GM18505 (cell line): ENCODE data around the gene ZC3H12C.

ENCODE experiments used
- ATAC-seq: cut with Tn5 transposase; IDR thresholded peaks from one replicate; pipeline ENCODE4 v1.9.1; 2021; ENCODE audit not compliant: unreplicated experiment
- POLR2A ChIP-seq: IDR thresholded peaks from 4 replicates; pipeline ENCODE4 v1.6.1; 2011; ENCODE audit warnings: borderline replicate concordance; ENCODE audit not compliant: insufficient read depth, insufficient read length; ENCODE audit errors: extremely low read depth

The ZC3H12C gene

DNA sequence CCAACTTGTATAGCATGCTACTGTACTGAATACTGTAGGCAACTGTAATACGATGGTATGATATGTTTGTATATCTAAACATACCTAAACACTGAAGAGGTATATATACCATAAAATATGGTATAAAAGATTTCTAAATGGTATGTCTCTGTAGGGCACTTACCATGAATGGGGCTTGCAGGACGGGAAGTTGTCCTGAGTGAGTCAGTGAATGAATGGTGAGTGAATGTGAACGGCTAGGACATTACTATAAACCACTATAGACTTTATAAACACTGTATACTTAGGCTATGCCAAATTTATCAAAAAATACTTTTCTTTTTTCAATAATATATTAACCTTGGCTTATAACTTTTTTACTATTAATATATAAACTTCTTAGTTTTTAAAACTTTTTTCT, 66.8 kb downstream of the ZC3H12C start:
- no peak for TF ChIP-seq POLR2A
- no peak for ATAC-seq

DNA sequence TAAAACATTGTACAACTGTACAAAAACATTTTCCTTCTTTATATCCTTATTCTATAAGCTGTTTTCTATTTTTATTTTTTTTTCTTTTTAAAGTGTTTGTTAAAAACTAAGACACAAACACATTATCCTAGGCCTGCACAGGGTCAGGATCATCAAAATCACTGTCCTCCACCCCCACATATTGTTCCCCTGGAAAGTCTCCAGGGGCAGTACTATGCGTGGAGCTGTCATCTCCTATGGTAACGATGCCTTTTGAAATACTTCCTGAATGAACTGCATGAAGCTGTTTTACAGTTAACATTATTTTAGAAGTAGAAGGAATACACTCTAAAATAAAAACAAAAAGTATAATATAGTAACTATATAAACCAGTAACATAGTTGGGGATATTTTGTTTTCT, 67.2 kb downstream of the ZC3H12C start:
- TF ChIP-seq POLR2A: no peak
- ATAC-seq: no peak

DNA sequence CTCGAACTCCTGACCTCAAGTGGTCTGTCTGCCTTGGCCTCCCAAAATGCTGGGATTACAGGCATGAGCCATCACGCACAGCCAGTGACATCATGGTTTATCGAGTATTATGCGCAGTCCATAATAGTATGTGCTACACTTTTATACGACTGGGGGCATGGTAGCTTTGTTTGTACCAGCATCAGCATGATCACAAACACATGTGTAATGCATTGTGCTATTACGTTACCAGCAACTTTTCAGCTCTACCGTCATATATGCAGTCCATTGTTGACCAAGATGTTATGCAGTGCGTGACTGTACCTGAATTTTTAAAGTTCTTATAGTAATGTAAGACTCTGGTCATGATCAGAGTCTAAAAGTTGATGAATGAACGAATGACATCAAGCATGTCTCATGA, 67.9 kb downstream of the ZC3H12C start:
- no peak for TF ChIP-seq POLR2A
- no peak for ATAC-seq

DNA sequence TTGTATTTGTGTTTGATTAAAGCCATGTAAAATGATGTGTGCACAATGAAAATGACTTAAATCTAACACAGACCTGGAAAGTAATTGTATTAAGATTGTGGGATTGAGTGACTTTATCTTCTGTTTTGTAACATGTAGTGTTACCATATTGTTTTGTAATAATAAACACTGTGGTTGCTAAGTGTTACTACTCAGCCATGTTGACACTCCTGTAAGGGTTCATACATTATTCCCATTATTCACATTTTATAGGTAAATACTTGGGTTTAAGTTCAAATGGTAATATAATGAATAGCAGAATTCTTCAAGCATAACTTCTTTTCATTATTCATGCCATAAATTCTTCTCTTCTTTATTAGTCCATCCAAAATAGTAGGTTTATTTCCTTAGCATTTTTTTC, 69.0 kb downstream of the ZC3H12C start:
- TF ChIP-seq POLR2A: no peak
- ATAC-seq: no peak

DNA sequence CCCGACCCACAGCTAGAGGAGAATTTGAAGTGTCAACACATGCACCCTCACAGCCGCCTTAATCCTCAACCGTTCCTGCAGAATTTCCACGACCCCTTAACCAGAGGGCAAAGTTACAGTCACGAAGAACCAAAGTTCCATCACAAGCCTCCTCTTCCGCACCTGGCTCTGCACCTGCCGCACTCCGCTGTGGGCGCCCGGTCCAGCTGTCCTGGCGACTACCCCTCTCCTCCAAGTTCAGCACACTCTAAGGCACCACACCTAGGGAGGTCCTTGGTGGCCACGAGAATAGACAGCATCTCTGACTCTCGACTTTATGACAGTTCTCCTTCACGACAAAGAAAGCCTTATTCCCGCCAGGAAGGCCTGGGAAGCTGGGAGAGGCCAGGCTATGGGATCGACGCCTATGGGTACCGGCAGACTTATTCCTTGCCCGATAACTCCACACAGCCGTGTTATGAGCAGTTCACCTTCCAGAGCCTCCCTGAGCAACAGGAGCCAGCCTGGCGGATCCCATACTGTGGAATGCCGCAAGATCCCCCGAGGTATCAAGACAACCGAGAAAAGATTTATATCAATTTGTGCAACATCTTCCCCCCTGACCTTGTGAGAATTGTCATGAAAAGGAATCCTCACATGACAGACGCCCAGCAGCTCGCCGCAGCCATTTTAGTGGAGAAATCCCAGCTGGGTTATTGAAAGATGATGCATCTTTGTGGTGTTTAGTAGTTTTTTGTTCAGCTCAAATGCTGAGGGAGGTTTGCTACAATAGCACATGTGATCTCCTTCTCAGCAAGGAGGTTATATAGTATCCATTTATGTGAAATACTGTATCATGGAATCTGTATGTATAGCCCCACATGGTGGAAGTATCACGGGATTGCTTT, 72.1 kb downstream of the ZC3H12C start:
- ATAC-seq: no peak
- no peak for TF ChIP-seq POLR2A

DNA sequence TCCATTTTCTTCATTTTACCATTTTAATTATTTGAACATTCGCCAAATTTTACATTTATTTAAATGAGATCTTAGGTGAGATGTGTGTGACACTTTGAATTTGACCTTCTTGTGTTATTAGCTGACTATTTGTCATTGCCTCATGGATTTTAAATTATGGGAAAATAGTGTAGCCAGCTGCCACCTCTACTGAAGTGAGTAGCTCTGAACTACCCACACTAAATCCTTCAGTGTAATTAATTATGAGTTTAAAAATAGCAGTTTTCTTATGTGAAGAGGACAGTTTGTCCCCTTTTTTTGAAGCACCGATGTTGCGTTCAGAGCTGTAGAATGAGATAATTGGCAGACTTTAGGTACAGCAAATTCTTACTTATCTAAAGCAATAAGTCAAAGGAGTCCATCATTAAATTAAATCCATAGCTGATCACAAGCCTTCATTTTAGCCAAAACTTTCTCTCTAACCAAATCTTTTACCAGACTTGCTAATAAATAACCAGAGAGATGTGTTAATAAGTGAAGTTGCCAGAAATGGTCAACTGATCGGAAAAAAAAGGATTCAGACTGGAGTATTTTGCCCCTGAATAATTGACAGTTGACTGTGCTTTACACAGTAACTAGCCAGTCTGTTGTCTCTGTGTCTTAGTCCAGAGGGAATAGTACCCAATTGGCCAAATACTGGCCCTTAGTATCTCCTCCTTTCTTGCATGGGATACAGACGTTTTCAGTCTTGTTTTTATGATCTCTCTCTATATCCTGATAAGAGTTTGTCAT, 75.0 kb downstream of the ZC3H12C start:
- no peak for TF ChIP-seq POLR2A
- ATAC-seq: no peak

DNA sequence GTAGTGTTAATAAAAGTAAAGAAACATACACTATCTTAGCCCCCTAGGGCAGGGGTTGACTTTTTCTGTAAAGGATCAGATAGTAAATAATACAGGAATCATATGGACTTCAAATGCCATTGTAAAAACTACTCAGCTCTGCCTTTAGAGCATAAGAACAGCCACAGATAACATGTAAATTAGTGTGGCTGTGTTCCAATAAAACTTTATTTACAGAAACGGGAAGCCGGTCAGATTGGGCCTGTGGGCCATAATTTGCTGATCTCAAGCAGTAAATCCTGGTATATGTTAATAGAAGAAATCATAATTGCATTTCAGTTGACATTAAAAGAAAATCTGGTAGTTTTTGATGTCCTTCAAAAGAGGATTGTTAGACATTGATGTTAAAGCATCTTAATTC, 76.5 kb downstream of the ZC3H12C start:
- no peak for TF ChIP-seq POLR2A
- no peak for ATAC-seq

DNA sequence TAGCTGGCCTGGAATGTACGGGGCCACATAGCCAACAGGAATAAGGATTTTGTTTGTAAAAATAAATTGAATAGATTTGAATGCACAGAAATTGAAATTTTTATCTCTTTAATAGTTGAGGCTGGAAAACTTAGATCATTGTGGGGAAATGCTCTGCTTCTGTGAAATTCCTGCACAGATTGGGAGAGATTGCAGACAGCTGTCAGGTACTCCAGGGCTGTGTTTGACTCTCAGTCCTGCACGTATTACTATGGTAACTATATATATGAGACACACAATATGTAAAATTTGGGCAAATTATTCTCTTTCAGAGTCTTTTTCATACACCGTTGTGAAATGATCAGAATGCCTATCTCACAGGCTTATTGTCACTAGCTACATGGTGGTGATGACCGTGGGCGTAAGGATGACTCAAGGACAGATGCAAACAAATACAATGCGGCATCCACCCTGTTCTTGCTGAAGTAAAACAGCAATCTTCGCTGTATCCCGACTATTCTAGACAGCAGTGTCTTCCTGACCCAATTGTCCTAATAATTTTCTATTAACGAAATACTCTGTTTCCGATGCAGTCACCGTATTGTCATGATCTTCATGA, 79.4 kb downstream of the ZC3H12C start:
- TF ChIP-seq POLR2A: no peak
- no peak for ATAC-seq

DNA sequence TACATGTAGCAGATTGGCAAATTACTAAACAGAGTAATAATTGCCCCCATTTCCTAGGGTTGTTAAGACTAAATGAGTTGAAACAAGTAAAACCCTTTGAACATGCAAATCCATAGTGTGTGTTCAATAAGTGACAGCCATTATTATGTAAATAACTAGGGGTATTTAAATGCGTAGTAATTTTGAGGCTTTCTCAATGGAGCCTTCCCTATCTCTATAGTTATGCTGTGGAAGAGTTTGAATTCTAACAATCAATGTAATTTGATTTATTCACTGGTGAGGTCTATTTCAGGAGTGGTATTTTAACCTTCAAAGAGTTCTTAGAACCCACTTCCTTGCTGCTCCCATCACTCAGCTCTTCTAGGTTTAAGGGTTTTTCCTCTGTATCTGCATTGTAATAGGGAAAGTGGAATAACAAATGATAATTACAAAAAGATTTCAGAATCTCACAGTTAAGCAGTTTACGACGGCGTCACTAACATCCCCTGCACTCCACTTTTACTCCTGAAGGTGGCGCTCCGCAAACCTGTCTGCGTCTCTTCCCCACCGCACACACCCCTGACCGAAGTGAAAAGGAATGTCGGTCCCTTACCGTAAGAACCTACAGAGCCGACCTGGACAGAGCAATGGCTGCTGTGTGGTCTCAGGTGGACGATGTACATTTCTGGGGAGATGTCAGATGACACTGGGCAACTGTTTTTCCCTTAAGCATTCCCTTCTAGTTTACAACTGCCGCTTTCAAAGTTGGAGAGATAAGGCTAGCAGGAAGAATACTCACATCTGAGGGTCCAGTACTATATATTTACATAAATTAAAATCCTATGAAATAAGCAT, 80.8 kb downstream of the ZC3H12C start:
- ATAC-seq: peak; percentile 75
- TF ChIP-seq POLR2A: no peak

DNA sequence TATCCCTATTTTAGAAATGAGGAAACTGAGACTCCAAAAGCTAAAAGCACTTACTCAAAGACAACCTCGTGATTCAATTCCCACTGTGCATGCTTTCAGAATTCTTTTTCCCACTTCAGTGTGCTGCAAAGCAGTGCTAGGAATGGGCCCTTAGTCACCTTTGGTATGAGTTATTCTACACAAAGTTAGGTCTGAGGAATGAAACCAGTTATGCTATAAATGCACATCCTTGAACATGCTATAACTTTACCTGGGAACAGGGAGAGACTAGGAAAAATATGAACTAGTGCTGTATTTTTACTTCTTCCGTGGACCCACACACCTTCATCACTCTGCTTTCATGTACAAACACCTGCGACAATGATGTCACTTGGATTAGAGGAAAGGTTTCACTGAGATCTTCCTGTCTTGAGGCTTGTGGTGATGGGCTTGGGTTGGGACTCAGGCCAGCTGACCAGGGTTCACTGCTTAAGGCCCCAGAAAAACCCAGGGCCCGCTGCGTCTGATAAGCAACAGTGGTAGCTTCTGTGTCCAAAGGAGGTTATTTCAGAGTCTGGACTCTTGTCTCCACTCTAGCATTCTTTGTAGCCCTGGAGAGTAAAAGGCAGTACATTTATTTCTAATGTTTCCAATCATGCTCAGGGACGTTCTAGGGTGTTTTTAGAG, 81.6 kb downstream of the ZC3H12C start:
- no peak for TF ChIP-seq POLR2A
- no peak for ATAC-seq

DNA sequence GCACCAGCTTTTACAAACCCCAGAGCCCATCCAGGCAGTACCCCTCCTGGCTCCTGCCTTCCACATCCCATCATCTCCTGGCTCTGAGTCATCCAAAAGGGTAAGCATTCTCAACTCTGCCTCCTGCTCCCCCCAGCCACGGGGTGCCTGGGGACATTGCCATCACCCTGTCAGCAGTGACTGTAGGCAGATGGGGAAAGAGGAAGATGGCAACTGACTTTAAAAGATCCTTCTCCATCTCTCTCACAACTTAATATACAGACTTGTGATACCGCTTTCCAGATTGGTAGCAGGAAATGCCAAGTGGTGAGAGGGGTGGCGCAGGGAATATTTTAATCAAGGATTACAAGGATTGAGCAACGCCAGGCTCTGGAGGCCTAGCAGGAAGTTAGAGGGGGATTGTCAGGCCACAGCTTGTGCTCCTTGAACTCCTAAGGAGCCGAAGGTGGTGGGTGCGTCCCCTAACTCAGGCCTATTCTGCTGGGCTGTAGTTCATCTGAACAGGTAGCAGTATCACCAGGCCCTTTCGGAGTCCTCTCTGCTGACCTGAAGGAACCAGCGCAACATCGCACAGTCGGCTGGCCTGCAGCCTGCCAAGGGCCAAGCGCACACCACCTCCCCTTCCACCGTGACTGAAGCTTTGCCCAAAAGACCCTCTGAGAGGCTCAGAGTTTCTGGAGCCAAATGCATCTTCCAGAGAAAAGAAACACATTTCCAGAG, 83.3 kb downstream of the ZC3H12C start:
- no peak for TF ChIP-seq POLR2A
- ATAC-seq: no peak

DNA sequence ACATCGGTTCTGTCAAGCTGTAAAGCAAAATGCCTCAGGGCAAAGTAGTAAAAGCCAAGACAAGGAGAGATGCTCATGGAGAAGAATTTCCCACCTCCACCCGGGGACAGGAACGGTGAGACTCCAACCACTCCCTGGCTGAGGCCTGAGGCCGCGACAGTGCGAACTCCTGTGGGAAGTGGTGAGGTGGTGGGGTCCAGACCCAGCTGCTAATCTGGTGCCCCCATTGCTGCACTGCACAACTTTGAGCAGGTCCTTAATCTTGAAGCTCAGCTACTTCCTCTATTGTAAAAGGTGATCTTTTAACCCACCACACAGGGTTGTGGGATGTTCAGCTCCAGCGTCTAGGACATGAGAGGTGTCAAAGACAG, 83.9 kb downstream of the ZC3H12C start:
- ATAC-seq: no peak
- no peak for TF ChIP-seq POLR2A
